ENCODE results near the gene C16orf78.

Gene C16orf78

GRCh38 chr16:49436181-49436580 is 62.6 kb downstream of the C16orf78 start:
- DNase-seq: no peak

- peak; percentile 11 for DNase-seq
Measured at GRCh38 chr16:49437344-49437743, 63.7 kb downstream of the C16orf78 start.

GRCh38 chr16:49439050-49439449 is 65.4 kb downstream of the C16orf78 start:
- DNase-seq: peak; percentile 12

GRCh38 chr16:49439676-49440075 is 66.1 kb downstream of the C16orf78 start:
- DNase-seq: peak; percentile 11

GRCh38 chr16:49440156-49441065 is 66.8 kb downstream of the C16orf78 start:
- DNase-seq: no peak

- DNase-seq: peak; percentile 71
Measured at GRCh38 chr16:49441366-49441780, 67.8 kb downstream of the C16orf78 start.

- DNase-seq: peak; percentile 7
Measured at GRCh38 chr16:49442805-49443204, 69.2 kb downstream of the C16orf78 start.

GRCh38 chr16:49443576-49443975 is 70.0 kb downstream of the C16orf78 start:
- peak; percentile 14 for DNase-seq

GRCh38 chr16:49446805-49447204 is 73.2 kb downstream of the C16orf78 start:
- DNase-seq: no peak
